CD4-positive, alpha-beta memory T cell (primary cell): Measurements from ENCODE around the gene TPRN. TPM values are rescaled to one million over a fixed set of nuclear protein-coding genes. Genes with fewer than 3 reads are reported as not detected.
"Not testable (repeated sequence)": the region's sequence is repeated elsewhere in the genome, so short reads cannot be mapped to it uniquely, and the experiment has no call there.

Experiments used
- CTCF ChIA-PET: fragments of 350-600 bp; sonication (Branson Sonifier 250); formaldehyde crosslinking; loops from one replicate; lab custom pipeline; 2021; ENCODE audit warnings: inconsistent platforms; ENCODE audit not compliant: partially characterized antibody; lab: Charles Lee
- POLR2A ChIA-PET: fragments of 350-600 bp; sonication (Branson Sonifier 250); formaldehyde crosslinking; loops from one replicate; lab custom pipeline; 2021; ENCODE audit not compliant: partially characterized antibody; lab: Charles Lee
- DNase-seq, 5 donors: peaks; one replicate each; pipeline versions ENCODE4 v3.0.0 to v3.0.0-alpha.2; 2020 to 2022; ENCODE audit warnings: mixed read lengths in 1 of 5
- H3K27ac ChIP-seq: one replicate; pipeline ENCODE4 v1.7.0; 2013; ENCODE audit warnings: low read depth, low read length
- H3K27me3 ChIP-seq: 2 replicates; pipeline ENCODE4 v1.7.0; 2013; ENCODE audit warnings: mild to moderate bottlenecking, low read length, moderate library complexity; ENCODE audit not compliant: insufficient read depth
- H3K36me3 ChIP-seq: 2 replicates; pipeline ENCODE4 v1.7.0; 2013; ENCODE audit warnings: mild to moderate bottlenecking, low read length, moderate library complexity; ENCODE audit not compliant: insufficient read depth
- H3K4me1 ChIP-seq: 2 replicates; pipeline ENCODE4 v1.7.0; 2013; ENCODE audit warnings: mild to moderate bottlenecking, low read length, moderate library complexity; ENCODE audit not compliant: insufficient read depth
- H3K4me3 ChIP-seq, 2 donors: one replicate each; pipeline ENCODE4 v1.7.0; 2013; ENCODE audit warnings: low read length in 2 of 2, mild to moderate bottlenecking in 1 of 2
- H3K9me3 ChIP-seq, 2 donors: one replicate each; pipeline ENCODE4 v1.7.0; 2013; ENCODE audit warnings: low read length in 2 of 2, control low read depth in 1 of 2; ENCODE audit not compliant: control insufficient read depth in 1 of 2
- H3K27ac Mint-ChIP-seq, 7 donors: one replicate each; pipeline ENCODE4 v1.8.0; 2020 to 2021; ENCODE audit warnings: mixed read lengths in 7 of 7, mild to moderate bottlenecking in 6 of 7, inconsistent platforms in 3 of 7, moderate library complexity in 3 of 7
- H3K27me3 Mint-ChIP-seq, 2 donors: one replicate each; pipeline ENCODE4 v1.8.0; 2020 to 2021; ENCODE audit warnings: mixed read lengths in 2 of 2
- H3K36me3 Mint-ChIP-seq, 2 donors: one replicate each; pipeline ENCODE4 v1.8.0; 2020 to 2021; ENCODE audit warnings: mixed read lengths in 2 of 2, inconsistent platforms in 1 of 2, mild to moderate bottlenecking in 1 of 2
- H3K4me1 Mint-ChIP-seq, 4 donors: one replicate each; pipeline ENCODE4 v1.8.0; 2020 to 2021; ENCODE audit warnings: mixed read lengths in 4 of 4, mild to moderate bottlenecking in 1 of 4
- H3K4me3 Mint-ChIP-seq, 8 donors: one replicate each; pipeline ENCODE4 v1.8.0; 2020 to 2021; ENCODE audit warnings: mixed read lengths in 8 of 8, mild to moderate bottlenecking in 7 of 8, moderate library complexity in 6 of 8, inconsistent platforms in 3 of 8
- H3K9me3 Mint-ChIP-seq, 8 donors: one replicate each; pipeline ENCODE4 v1.8.0; 2020 to 2021; ENCODE audit warnings: mixed read lengths in 8 of 8, mild to moderate bottlenecking in 5 of 8, inconsistent platforms in 3 of 8, moderate library complexity in 1 of 8
- intact Hi-C: fragments of 100-400 bp; cut with micrococcal nuclease; formaldehyde crosslinking; loops from one replicate; pipeline ENCODE4 v1.15.1; 2023
- polyA plus RNA-seq, 2 donors: library from polyadenylated mRNA; unstranded; fragments of 300-500 nt; fragmentation: Illumina TruSeq; gene quantifications; one replicate each; pipeline ENCODE4 v1.2.3, GENCODE V29; 2021
- total RNA-seq, 2 experiments: library from RNA; stranded (reverse); gene quantifications; one replicate each; pipeline ENCODE4 v1.2.3, GENCODE V29; 2021

Gene TPRN
- total and polyA plus RNA-seq, 4 experiments from 2014 or later: 0.27 to 8.6 (median 4.5) TPM

DNA sequence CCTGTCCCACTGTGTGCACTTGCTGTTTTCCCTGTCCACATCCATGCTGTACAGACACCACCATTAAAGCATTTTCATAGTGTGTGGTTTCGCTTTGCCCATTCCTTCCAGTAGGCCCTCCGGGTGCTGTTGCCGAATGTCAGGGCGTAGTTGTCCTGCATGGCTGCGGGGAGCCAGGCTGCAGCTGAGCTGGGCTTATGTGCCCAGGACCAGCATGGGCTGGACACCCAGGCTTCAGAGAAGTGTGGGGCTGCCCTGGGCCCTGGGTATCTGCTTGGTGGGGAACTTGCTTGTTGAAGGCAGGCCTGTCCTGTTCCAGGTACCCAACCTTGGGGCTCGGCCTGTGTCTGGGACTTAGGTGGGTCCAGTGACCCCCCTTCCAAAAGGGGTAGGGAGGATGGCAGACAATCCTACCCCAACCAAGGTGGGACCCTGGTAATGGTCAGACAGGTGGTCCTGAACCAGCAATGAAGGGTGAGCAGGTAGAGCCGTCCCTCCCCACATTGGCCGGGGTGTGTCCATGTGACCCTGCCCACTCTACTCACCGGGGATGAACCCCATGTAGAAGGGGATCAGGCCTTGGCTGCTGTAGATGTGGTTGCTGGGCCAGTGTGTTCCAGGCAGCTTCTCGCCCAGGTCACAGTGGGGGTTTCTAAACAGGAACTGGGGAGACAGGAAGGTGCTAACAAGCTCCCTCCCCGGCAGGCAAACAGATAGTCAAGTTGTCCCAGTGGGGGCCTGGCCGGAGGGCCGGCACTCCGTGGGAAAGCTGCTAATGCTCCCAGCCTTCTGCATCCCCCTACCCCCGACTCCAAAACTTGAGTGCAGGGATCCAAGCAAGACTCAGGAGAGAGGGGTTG is 43.3 kb upstream of the TPRN start:
- peak overlapping the region in 6 of 8 donors; percentile 8 to 80 (median 41) for H3K4me3 Mint-ChIP-seq
- H3K27ac Mint-ChIP-seq: peak overlapping the region in 4 of 7 donors; percentile 41 to 86 (median 69)
- peaks cover 18% of the 10 kb centered on the region for H3K36me3 ChIP-seq
- H3K36me3 Mint-ChIP-seq: peaks cover 10 to 12% of the 10 kb centered on the region in 2 donors
- H3K9me3 Mint-ChIP-seq: peaks cover 0 to 9% (median 0%) of the 10 kb centered on the region in 8 donors
- no peaks in the 10 kb centered on the region for H3K9me3 ChIP-seq
- H3K4me1 ChIP-seq: peaks cover 25% of the 10 kb centered on the region
- peaks cover 6 to 35% (median 22%) of the 10 kb centered on the region in 4 donors for H3K4me1 Mint-ChIP-seq
- H3K27me3 ChIP-seq: no peaks in the 10 kb centered on the region
- POLR2A ChIA-PET: interaction anchor here (0.6 to 10.3 kb wide), 5 partner anchors 10 to 116 kb away, joined by 3 to 260 read pairs (median 36); partner anchors contain the start of genes CYSRT1, NELFB, RNF208 and STPG3
- no peak for DNase-seq
- no peak overlapping the region for H3K4me3 ChIP-seq
- intact Hi-C loops: loop anchor here (5.0 kb wide), 1 partner anchor 363 kb away; the partner anchor contains the start of gene ARRDC1
- H3K27ac ChIP-seq: no peak overlapping the region
- peaks cover 0 to 2% of the 10 kb centered on the region in 2 donors for H3K27me3 Mint-ChIP-seq
- CTCF ChIA-PET: interaction anchor here (0.6 to 2.5 kb wide), 2 partner anchors 10 to 25 kb away, joined by 3 to 7 read pairs; partner anchors contain the start of gene NELFB

DNA sequence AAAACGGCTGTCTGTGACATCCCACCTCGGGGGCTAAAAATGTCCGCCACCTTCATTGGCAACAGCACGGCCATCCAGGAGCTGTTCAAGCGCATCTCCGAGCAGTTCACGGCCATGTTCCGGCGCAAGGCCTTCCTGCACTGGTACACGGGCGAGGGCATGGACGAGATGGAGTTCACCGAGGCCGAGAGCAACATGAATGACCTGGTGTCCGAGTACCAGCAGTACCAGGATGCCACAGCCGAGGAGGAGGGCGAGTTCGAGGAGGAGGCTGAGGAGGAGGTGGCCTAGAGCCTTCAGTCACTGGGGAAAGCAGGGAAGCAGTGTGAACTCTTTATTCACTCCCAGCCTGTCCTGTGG is 42.7 kb upstream of the TPRN start:
- not testable (repeated sequence) for H3K27me3 ChIP-seq, H3K9me3 ChIP-seq, H3K27me3 Mint-ChIP-seq, H3K4me3 ChIP-seq, H3K9me3 Mint-ChIP-seq, H3K27ac ChIP-seq, DNase-seq
- Mint-ChIP-seq H3K27ac (peak overlapping the region in 2 of 7 donors; percentile 61 to 86), H3K4me3 (peak overlapping the region in 5 of 8 donors; percentile 8 to 80 (median 32)), H3K36me3 (peaks cover 10 to 12% of the 10 kb centered on the region in 2 donors), H3K4me1 (peaks cover 6 to 37% (median 22%) of the 10 kb centered on the region in 4 donors)
- ChIA-PET POLR2A (interaction anchor here (0.6 to 10.3 kb wide), 6 partner anchors 11 to 1134 kb away, joined by 3 to 260 read pairs (median 26); partner anchors contain the start of genes CYSRT1, NELFB, RNF208 and STPG3), CTCF (interaction anchor here (2.5 kb wide), 1 partner anchor 11 kb away, joined by 7 read pairs; the partner anchor contains the start of gene NELFB)
- peaks cover 18% of the 10 kb centered on the region for H3K36me3 ChIP-seq
- intact Hi-C loops: loop anchor here (5.0 kb wide), 1 partner anchor 364 kb away; the partner anchor contains the start of gene ARRDC1
- peaks cover 28% of the 10 kb centered on the region for H3K4me1 ChIP-seq

- Histone ChIP-seq H3K4me1 (peaks cover 28% of the 10 kb centered on the region), H3K36me3 (peaks cover 18% of the 10 kb centered on the region), H3K27me3 (no peaks in the 10 kb centered on the region), H3K4me3 (peak overlapping the region; percentile 6 to 63), H3K27ac (peak overlapping the region; percentile 60), H3K9me3 (no peaks in the 10 kb centered on the region)
- intact Hi-C loops: loop anchor here (5.0 kb wide), 1 partner anchor 365 kb away; the partner anchor contains the start of gene ARRDC1
- POLR2A ChIA-PET: interaction anchor here (0.7 to 10.3 kb wide), 17 partner anchors 11 to 1133 kb away, joined by 3 to 260 read pairs (median 5); partner anchors contain the start of genes CYSRT1, EXD3, MAN1B1 and NELFB
- Mint-ChIP-seq H3K36me3 (peaks cover 10 to 12% of the 10 kb centered on the region in 2 donors), H3K4me3 (peak overlapping the region; percentile 80 to 84 (median 82)), H3K4me1 (peaks cover 6 to 39% (median 22%) of the 10 kb centered on the region in 4 donors), H3K9me3 (peaks cover 0 to 9% (median 0%) of the 10 kb centered on the region in 8 donors), H3K27me3 (peaks cover 0 to 2% of the 10 kb centered on the region in 2 donors), H3K27ac (peak overlapping the region; percentile 73 to 90 (median 84))
- CTCF ChIA-PET: interaction anchor here (0.7 to 2.5 kb wide), 3 partner anchors 12 to 113 kb away, joined by 3 to 7 read pairs (median 4); partner anchors contain the start of gene NELFB
- no peak for DNase-seq
Observed at GRCh38 chr9:137242269-137243203, 42.0 kb upstream of the TPRN start.

- Mint-ChIP-seq H3K27ac (peak overlapping the region; percentile 53 to 97 (median 84)), H3K9me3 (peaks cover 0 to 9% (median 0%) of the 10 kb centered on the region in 8 donors), H3K4me3 (peak overlapping the region; percentile 80 to 92 (median 82)), H3K27me3 (peaks cover 0 to 2% of the 10 kb centered on the region in 2 donors), H3K4me1 (peaks cover 6 to 43% (median 22%) of the 10 kb centered on the region in 4 donors), H3K36me3 (peaks cover 10 to 12% of the 10 kb centered on the region in 2 donors)
- H3K27ac ChIP-seq: peak overlapping the region; percentile 60
- H3K9me3 ChIP-seq: no peaks in the 10 kb centered on the region
- peak in 4 of 5 donors; percentile 49 to 78 (median 59) for DNase-seq
- POLR2A ChIA-PET: interaction anchor here (0.5 to 10.3 kb wide), 40 partner anchors 10 to 451 kb away, joined by 3 to 260 read pairs (median 6); partner anchors contain the start of genes CYSRT1, DPP7, EXD3 and MAN1B1
- peaks cover 18% of the 10 kb centered on the region for H3K36me3 ChIP-seq
- H3K4me3 ChIP-seq: peak overlapping the region; percentile 6 to 63
- peaks cover 33% of the 10 kb centered on the region for H3K4me1 ChIP-seq
- no peaks in the 10 kb centered on the region for H3K27me3 ChIP-seq
- CTCF ChIA-PET: interaction anchor here (0.9 to 2.5 kb wide), 6 partner anchors 13 to 155 kb away, joined by 3 to 9 read pairs (median 6); partner anchors contain the start of genes MAN1B1 and NELFB
- intact Hi-C loops: loop anchor here (1.0 to 5.0 kb wide), 8 partner anchors 14 to 450 kb away; partner anchors contain the start of genes ARRDC1, NELFB, TMEM141 and TPRN
Observed at GRCh38 chr9:137241490-137242268, 41.1 kb upstream of the TPRN start.

GRCh38 chr9:137240841-137241489 is 40.4 kb upstream of the TPRN start, which contains the start of gene TUBB4B:
TSS of gene TUBB4B (plus strand) at chr9:137241287. CDS start at chr9:137241361, 74 bp downstream.
- no peaks in the 10 kb centered on the region for H3K9me3 ChIP-seq
- Mint-ChIP-seq H3K9me3 (peaks cover 0 to 9% (median 0%) of the 10 kb centered on the region in 8 donors), H3K4me1 (peaks cover 6 to 43% (median 25%) of the 10 kb centered on the region in 4 donors), H3K27ac (peak within 1 kb of the TSS; percentile 89 to 97 (median 94)), H3K27me3 (peaks cover 0 to 2% of the 10 kb centered on the region in 2 donors), H3K4me3 (peak within 1 kb of the TSS; percentile 83 to 93 (median 92)), H3K36me3 (peaks cover 10 to 12% of the 10 kb centered on the region in 2 donors)
- peak; percentile 98 to 100 (median 99) for DNase-seq
- ChIA-PET CTCF (interaction anchor here (0.7 to 2.1 kb wide), 5 partner anchors 14 to 154 kb away, joined by 3 to 9 read pairs (median 6); partner anchors contain the start of genes MAN1B1, NELFB and NRARP), POLR2A (interaction anchor here (0.5 to 10.3 kb wide), 52 partner anchors 9 to 877 kb away, joined by 3 to 260 read pairs (median 4); partner anchors contain the start of genes AJM1, CLIC3, CYSRT1 and DNLZ)
- no peaks in the 10 kb centered on the region for H3K27me3 ChIP-seq
- H3K27ac ChIP-seq: peak within 1 kb of the TSS; percentile 75
- H3K36me3 ChIP-seq: peaks cover 18% of the 10 kb centered on the region
- H3K4me1 ChIP-seq: peaks cover 40% of the 10 kb centered on the region
- peak within 1 kb of the TSS; percentile 17 to 63 for H3K4me3 ChIP-seq
- intact Hi-C loops: loop anchor here (1.0 to 5.0 kb wide), 8 partner anchors 14 to 450 kb away; partner anchors contain the start of genes ARRDC1, NELFB, TMEM141 and TPRN
